Immature natural killer cell (primary cell): ENCODE results near the gene NRDE2. TPM values are rescaled to one million over a fixed set of nuclear protein-coding genes. Genes with fewer than 3 reads are reported as not detected.

Source experiments
- DNase-seq, 3 donors: peaks; one replicate each; pipeline ENCODE4 v3.0.0; 2022; ENCODE audit warnings: mixed read lengths in 1 of 3
- H3K27ac Mint-ChIP-seq, 6 donors: one replicate each; pipeline ENCODE4 v1.8.0; 2020; ENCODE audit warnings: mixed read lengths in 6 of 6, mild to moderate bottlenecking in 5 of 6, inconsistent platforms in 4 of 6, moderate library complexity in 3 of 6
- H3K27me3 Mint-ChIP-seq, 3 donors: one replicate each; pipeline ENCODE4 v1.8.0; 2020 to 2021; ENCODE audit warnings: low read depth in 3 of 3, mild to moderate bottlenecking in 3 of 3, mixed read lengths in 3 of 3, moderate library complexity in 3 of 3, inconsistent platforms in 1 of 3
- H3K36me3 Mint-ChIP-seq, 3 donors: one replicate each; pipeline ENCODE4 v1.8.0; 2020; ENCODE audit warnings: mixed read lengths in 3 of 3, inconsistent platforms in 2 of 3, mild to moderate bottlenecking in 2 of 3
- H3K4me1 Mint-ChIP-seq, 2 donors: one replicate each; pipeline ENCODE4 v1.8.0; 2020; ENCODE audit warnings: inconsistent platforms in 2 of 2, mild to moderate bottlenecking in 2 of 2, mixed read lengths in 2 of 2, moderate library complexity in 1 of 2
- H3K4me3 Mint-ChIP-seq, 5 donors: one replicate each; pipeline ENCODE4 v1.8.0; 2020; ENCODE audit warnings: mild to moderate bottlenecking in 5 of 5, mixed read lengths in 5 of 5, inconsistent platforms in 3 of 5, moderate library complexity in 3 of 5
- H3K9me3 Mint-ChIP-seq, 6 donors: one replicate each; pipeline ENCODE4 v1.8.0; 2020; ENCODE audit warnings: mild to moderate bottlenecking in 6 of 6, mixed read lengths in 6 of 6, inconsistent platforms in 4 of 6, moderate library complexity in 3 of 6
- polyA plus RNA-seq, 3 donors: library from polyadenylated mRNA; unstranded; fragments of 300-500 nt; fragmentation: Illumina TruSeq; gene quantifications; one replicate each; pipeline ENCODE4 v1.2.3, GENCODE V29; 2021

The NRDE2 gene, protein sequence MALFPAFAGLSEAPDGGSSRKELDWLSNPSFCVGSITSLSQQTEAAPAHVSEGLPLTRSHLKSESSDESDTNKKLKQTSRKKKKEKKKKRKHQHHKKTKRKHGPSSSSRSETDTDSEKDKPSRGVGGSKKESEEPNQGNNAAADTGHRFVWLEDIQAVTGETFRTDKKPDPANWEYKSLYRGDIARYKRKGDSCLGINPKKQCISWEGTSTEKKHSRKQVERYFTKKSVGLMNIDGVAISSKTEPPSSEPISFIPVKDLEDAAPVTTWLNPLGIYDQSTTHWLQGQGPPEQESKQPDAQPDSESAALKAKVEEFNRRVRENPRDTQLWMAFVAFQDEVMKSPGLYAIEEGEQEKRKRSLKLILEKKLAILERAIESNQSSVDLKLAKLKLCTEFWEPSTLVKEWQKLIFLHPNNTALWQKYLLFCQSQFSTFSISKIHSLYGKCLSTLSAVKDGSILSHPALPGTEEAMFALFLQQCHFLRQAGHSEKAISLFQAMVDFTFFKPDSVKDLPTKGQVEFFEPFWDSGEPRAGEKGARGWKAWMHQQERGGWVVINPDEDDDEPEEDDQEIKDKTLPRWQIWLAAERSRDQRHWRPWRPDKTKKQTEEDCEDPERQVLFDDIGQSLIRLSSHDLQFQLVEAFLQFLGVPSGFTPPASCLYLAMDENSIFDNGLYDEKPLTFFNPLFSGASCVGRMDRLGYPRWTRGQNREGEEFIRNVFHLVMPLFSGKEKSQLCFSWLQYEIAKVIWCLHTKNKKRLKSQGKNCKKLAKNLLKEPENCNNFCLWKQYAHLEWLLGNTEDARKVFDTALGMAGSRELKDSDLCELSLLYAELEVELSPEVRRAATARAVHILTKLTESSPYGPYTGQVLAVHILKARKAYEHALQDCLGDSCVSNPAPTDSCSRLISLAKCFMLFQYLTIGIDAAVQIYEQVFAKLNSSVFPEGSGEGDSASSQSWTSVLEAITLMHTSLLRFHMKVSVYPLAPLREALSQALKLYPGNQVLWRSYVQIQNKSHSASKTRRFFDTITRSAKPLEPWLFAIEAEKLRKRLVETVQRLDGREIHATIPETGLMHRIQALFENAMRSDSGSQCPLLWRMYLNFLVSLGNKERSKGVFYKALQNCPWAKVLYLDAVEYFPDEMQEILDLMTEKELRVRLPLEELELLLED
- polyA plus RNA-seq = 10 to 100 TPM in 1 of 3 donors, 1 to 10 TPM in 2; 7.2 to 11.6 (median 9.1) TPM

GRCh38 chr14:90331497-90332270 is at the start of gene NRDE2:
Gene NRDE2, minus strand, starts transcription at chr14:90331941. Its CDS starts 37 bp downstream, at chr14:90331904.
- peaks cover 3 to 13% (median 7%) of the 10 kb centered on the region in 3 donors for H3K27me3 Mint-ChIP-seq
- DNase-seq = peak; percentile 84 to 88 (median 87)
- peak within 1 kb of the TSS; percentile 92 to 94 (median 93) for H3K4me3 Mint-ChIP-seq
- peak within 1 kb of the TSS; percentile 88 to 94 (median 92) for H3K27ac Mint-ChIP-seq
- H3K9me3 Mint-ChIP-seq = no peaks in the 10 kb centered on the region
- H3K36me3 Mint-ChIP-seq = no peaks in the 10 kb centered on the region
- H3K4me1 Mint-ChIP-seq = peaks cover 27 to 39% of the 10 kb centered on the region in 2 donors

GRCh38 chr14:90381011-90381786 is 49.5 kb upstream of the NRDE2 start:
- peak overlapping the region in 2 of 6 donors; percentile 46 to 64 for H3K27ac Mint-ChIP-seq
- H3K36me3 Mint-ChIP-seq = peaks cover 0 to 2% (median 0%) of the 10 kb centered on the region in 3 donors
- peak overlapping the region in 1 of 5 donors; percentile 48 for H3K4me3 Mint-ChIP-seq
- H3K4me1 Mint-ChIP-seq = peaks cover 2 to 5% of the 10 kb centered on the region in 2 donors
- peaks cover 0 to 4% (median 0%) of the 10 kb centered on the region in 3 donors for H3K27me3 Mint-ChIP-seq
- no peaks in the 10 kb centered on the region for H3K9me3 Mint-ChIP-seq
- no peak for DNase-seq

DNA sequence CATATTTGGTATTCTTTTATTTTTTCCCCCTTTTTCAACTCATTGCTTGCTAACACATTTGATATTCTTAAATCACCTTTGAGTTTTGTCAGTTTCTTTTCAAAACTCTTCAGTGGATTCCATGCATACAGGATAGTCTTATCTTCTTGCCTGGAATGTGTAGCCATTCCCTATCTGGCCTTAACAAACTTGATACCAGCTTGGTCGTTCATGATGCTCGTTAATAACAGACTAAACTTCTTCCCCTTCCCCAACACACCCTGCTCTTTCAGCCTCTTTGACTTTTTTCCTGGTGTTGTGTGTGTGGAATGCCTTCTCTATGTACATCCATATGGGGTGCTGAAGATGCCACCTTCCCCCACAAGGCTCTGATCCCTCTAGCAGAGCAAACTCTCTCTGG is 47.4 kb upstream of the NRDE2 start:
- Mint-ChIP-seq H3K4me3 (no peak overlapping the region), H3K27ac (no peak overlapping the region), H3K36me3 (peaks cover 0 to 4% (median 0%) of the 10 kb centered on the region in 3 donors), H3K27me3 (no peaks in the 10 kb centered on the region), H3K4me1 (peaks cover 0 to 3% of the 10 kb centered on the region in 2 donors), H3K9me3 (no peaks in the 10 kb centered on the region)
- no peak for DNase-seq

GRCh38 chr14:90378249-90378648 is 46.5 kb upstream of the NRDE2 start:
- Mint-ChIP-seq H3K4me3 (no peak overlapping the region), H3K9me3 (no peaks in the 10 kb centered on the region), H3K27me3 (no peaks in the 10 kb centered on the region), H3K27ac (no peak overlapping the region), H3K36me3 (peaks cover 0 to 4% (median 0%) of the 10 kb centered on the region in 3 donors), H3K4me1 (peaks cover 0 to 3% of the 10 kb centered on the region in 2 donors)
- no peak for DNase-seq

DNA sequence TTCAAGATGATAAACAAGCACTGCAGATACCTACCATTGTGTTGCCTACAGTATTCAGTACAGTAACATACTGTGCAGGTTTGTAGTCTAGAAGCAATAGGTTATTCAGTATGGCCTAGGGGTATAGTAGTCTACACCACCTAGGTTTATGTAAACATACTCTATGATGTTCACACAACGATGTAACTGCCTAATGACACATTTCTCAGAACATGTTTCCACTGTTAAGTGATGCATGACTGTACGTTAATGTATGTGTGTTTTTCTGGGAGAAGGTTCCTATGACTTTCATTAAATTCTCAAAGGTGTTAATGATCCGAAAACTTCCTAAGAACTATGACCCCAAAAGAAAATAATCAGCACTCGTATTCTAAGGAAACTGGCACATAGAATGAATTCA is 44.2 kb upstream of the NRDE2 start:
- H3K9me3 Mint-ChIP-seq = no peaks in the 10 kb centered on the region
- DNase-seq = no peak
- H3K27me3 Mint-ChIP-seq = peaks cover 0 to 2% (median 0%) of the 10 kb centered on the region in 3 donors
- no peak overlapping the region for H3K4me3 Mint-ChIP-seq
- no peak overlapping the region for H3K27ac Mint-ChIP-seq
- peaks cover 0 to 4% (median 0%) of the 10 kb centered on the region in 3 donors for H3K36me3 Mint-ChIP-seq
- H3K4me1 Mint-ChIP-seq = no peaks in the 10 kb centered on the region

DNA sequence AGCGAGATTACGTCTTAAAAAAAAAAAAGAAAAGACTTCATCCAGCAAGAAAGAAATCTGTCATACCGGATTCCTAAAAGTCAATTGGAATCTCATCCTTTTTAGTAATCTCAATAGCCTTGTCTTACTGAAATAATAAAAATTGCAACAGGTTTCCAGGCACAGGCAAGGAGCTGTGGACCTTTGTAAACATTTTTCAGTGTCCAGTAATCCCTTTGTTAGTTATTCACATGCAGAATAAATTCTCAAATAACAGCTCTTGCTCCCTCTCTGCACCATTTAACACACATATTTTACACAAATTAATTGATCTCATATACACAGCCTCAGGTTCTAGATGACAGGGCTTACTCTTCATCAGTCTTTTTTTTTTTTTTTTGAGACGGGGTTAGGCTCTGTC is 43.1 kb upstream of the NRDE2 start:
- no peaks in the 10 kb centered on the region for H3K4me1 Mint-ChIP-seq
- H3K27ac Mint-ChIP-seq = no peak overlapping the region

GRCh38 chr14:90373887-90374286 is 42.1 kb upstream of the NRDE2 start:
- H3K4me1 Mint-ChIP-seq = no peaks in the 10 kb centered on the region
- no peak overlapping the region for H3K27ac Mint-ChIP-seq
- peaks cover 0 to 3% (median 2%) of the 10 kb centered on the region in 3 donors for H3K27me3 Mint-ChIP-seq
- H3K9me3 Mint-ChIP-seq = no peaks in the 10 kb centered on the region
- DNase-seq = no peak
- H3K36me3 Mint-ChIP-seq = peaks cover 0 to 4% (median 0%) of the 10 kb centered on the region in 3 donors
- no peak overlapping the region for H3K4me3 Mint-ChIP-seq

More for the DNA sequence above, 43.1 kb upstream of the NRDE2 start:
- Mint-ChIP-seq H3K36me3 (peaks cover 0 to 4% (median 0%) of the 10 kb centered on the region in 3 donors), H3K4me3 (no peak overlapping the region), H3K27me3 (peaks cover 0 to 2% (median 0%) of the 10 kb centered on the region in 3 donors), H3K9me3 (no peaks in the 10 kb centered on the region)
- no peak for DNase-seq

- Mint-ChIP-seq H3K4me1 (no peaks in the 10 kb centered on the region), H3K9me3 (no peaks in the 10 kb centered on the region), H3K4me3 (no peak overlapping the region), H3K27ac (no peak overlapping the region), H3K27me3 (peaks cover 0 to 3% (median 2%) of the 10 kb centered on the region in 3 donors), H3K36me3 (no peaks in the 10 kb centered on the region)
- DNase-seq = peak; percentile 15 to 45 (median 36)
Observed at GRCh38 chr14:90368946-90369721, 37.4 kb upstream of the NRDE2 start.

- Mint-ChIP-seq H3K27ac (no peak overlapping the region), H3K27me3 (peaks cover 0 to 16% (median 5%) of the 10 kb centered on the region in 3 donors), H3K4me3 (no peak overlapping the region), H3K4me1 (no peaks in the 10 kb centered on the region), H3K9me3 (no peaks in the 10 kb centered on the region), H3K36me3 (no peaks in the 10 kb centered on the region)
- no peak for DNase-seq
Observed at GRCh38 chr14:90362558-90362896, 30.8 kb upstream of the NRDE2 start.

DNA sequence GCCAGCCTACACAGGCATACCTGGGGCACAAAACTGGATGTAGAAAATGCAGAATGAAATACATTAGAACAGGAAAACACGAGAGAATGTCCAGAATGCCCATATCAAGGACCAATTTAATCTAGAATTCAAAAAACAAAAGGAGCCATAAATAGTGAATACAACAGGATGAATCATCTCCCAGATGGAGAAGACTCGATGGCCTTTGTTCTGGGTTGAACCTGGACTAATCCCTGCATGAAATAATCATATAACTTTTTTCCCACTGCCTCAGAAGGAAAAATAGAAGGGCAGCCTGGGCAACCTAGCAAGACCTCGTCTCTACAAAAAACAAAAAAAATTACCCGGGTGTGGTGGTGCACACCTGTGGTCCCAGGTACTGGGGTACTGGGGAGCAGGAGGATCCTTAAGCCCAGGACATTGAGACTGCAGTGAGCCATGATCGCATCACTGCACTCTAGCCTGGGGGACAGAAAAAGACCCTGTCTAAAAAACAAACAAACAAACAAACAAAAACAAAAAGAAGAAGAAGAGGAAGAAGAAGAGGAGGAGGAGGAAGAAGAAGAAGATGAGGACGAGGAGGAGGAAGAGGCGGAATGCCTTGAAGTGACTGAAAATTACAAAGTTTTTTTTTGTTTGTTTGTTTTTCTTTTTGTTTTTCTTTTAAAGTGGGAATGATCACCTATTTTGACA is 30.3 kb upstream of the NRDE2 start:
- H3K27ac Mint-ChIP-seq = peak overlapping the region in 1 of 6 donors; percentile 31
- H3K36me3 Mint-ChIP-seq = no peaks in the 10 kb centered on the region
- peaks cover 0 to 20% (median 5%) of the 10 kb centered on the region in 3 donors for H3K27me3 Mint-ChIP-seq
- H3K9me3 Mint-ChIP-seq = no peaks in the 10 kb centered on the region
- H3K4me3 Mint-ChIP-seq = no peak overlapping the region
- H3K4me1 Mint-ChIP-seq = no peaks in the 10 kb centered on the region
- DNase-seq = no peak

- H3K9me3 Mint-ChIP-seq = no peaks in the 10 kb centered on the region
- H3K36me3 Mint-ChIP-seq = no peaks in the 10 kb centered on the region
- H3K27me3 Mint-ChIP-seq = peaks cover 0 to 18% (median 5%) of the 10 kb centered on the region in 3 donors
- no peak overlapping the region for H3K27ac Mint-ChIP-seq
- no peak overlapping the region for H3K4me3 Mint-ChIP-seq
- no peak for DNase-seq
- no peaks in the 10 kb centered on the region for H3K4me1 Mint-ChIP-seq
Observed at GRCh38 chr14:90358359-90358758, 26.6 kb upstream of the NRDE2 start.
